IMR-90 (cell line): ENCODE results near the gene ZMYND10.

Experiments
- POLR2A ChIP-seq: IDR thresholded peaks from 2 replicates; pipeline ENCODE4 v1.6.1; 2012; ENCODE audit warnings: mild to moderate bottlenecking, low read depth, low read length
- RAD21 ChIP-seq: IDR thresholded peaks from 2 replicates; pipeline ENCODE4 v1.6.1; 2012; ENCODE audit warnings: low read length, improper control_type of control experiment
- TF ChIP-seq, protein P1 (sequence below): conservative IDR thresholded peaks from 2 replicates; pipeline ENCODE4 v1.5.1; 2012; ENCODE audit warnings: mild to moderate bottlenecking, low read depth, low read length, improper control_type of control experiment

DNA sequence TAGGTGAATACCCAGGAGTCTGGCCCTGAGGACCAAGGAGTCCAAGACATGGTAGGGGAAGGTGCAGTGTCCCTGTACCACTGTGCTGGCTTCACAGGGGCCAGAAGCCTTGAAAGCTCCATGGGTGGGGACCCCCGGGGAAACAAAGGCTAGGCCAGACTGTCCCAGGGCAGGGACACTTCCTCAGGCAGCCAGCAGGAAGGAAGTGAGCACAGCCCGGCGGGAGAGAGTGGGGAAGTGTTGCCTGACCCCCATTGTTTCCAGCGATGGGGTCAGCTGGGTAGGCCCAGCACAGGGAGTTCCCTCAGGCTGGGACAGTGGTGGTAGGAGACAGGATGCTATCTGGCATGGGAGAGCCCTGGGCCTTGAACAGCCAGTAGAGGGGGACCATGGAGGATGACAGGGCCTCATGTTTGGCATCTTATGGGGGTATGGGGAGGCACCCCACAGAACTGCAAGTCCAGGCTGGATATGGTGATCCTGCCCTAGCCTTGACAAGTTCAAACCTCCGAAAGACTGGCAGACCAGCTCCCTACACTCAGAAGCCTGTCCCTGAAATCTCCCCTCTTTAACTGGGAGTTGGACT, 21.8 kb downstream of the ZMYND10 start:
- TF ChIP-seq POLR2A = no peak
- no peak for TF ChIP-seq RAD21
- TF ChIP-seq, protein P1, sequence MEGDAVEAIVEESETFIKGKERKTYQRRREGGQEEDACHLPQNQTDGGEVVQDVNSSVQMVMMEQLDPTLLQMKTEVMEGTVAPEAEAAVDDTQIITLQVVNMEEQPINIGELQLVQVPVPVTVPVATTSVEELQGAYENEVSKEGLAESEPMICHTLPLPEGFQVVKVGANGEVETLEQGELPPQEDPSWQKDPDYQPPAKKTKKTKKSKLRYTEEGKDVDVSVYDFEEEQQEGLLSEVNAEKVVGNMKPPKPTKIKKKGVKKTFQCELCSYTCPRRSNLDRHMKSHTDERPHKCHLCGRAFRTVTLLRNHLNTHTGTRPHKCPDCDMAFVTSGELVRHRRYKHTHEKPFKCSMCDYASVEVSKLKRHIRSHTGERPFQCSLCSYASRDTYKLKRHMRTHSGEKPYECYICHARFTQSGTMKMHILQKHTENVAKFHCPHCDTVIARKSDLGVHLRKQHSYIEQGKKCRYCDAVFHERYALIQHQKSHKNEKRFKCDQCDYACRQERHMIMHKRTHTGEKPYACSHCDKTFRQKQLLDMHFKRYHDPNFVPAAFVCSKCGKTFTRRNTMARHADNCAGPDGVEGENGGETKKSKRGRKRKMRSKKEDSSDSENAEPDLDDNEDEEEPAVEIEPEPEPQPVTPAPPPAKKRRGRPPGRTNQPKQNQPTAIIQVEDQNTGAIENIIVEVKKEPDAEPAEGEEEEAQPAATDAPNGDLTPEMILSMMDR = no peak
